HG02840 (cell line): ENCODE measurements around the gene PLOD2.
"Not testable (repeated sequence)": the region's sequence is repeated elsewhere in the genome, so short reads cannot be mapped to it uniquely, and the experiment has no call there.

ENCODE experiments used
- ATAC-seq: cut with Tn5 transposase; IDR thresholded peaks from one replicate; pipeline ENCODE4 v1.9.1; 2021; ENCODE audit warnings: mild to moderate bottlenecking, moderate library complexity, moderate number of reproducible peaks; ENCODE audit not compliant: unreplicated experiment, low FRiP score

Gene PLOD2

DNA sequence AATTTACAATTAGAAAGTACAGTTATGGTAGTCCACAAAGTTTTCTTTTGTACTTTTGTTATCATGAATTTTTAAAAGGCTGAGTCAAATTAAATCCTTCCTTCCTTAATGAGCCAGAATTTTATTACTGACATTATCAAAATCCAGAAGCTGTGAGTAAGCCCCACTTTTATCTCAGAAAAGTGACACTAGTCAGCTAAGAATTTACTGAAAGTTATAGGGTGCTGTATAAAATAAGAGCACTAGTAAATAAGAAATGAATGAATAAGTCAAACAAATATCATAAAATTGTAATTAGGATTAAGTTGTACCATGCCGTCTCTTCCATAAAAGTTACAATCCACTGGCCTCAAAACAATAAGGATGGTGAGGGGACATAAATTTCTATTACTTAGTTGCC lies 15.3 kb downstream of the PLOD2 start:
- no peak for ATAC-seq

DNA sequence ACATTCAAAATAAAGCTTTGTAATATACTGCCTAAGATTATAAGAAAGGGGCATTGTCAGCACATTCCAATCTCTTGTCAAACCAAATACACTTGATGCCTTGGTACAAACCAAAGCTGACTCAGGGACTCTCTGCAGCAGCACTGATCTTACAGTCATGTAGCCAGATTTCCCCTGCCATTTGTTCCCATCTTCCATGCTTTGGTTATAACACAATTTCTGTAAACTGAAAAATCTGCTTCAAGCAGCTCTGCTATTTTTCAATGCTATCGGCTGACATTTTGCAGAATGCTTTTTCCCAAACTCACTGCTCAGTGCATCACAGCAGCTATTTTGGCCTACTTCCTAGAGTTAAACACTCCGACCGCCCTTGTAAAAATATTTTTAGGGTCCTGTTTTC lies 18.2 kb downstream of the PLOD2 start:
- ATAC-seq: no peak

DNA sequence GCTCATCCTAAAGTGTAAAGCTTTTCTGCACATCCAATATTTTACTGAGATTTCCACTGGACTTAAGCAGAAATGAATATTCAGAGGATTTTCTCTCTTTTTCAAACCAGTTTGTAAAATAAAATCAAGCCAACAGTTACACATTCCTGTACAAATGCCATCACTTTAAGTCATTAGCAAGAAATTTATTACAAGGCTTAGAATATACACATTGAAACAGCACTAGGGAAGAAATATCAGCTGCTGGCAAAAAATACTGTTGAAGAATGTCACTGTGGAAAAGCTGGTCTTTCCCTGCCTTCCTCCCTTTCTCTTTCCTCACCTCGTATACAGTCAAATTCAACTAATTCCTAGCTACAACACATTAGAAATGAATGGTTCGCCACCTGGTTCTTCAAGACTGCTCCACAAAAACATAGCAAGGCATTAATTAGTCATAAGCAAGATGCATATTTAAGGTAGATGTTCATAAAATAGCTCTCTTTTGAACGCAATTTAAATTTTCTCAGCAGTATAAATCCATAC lies 21.3 kb downstream of the PLOD2 start:
- no peak for ATAC-seq

DNA sequence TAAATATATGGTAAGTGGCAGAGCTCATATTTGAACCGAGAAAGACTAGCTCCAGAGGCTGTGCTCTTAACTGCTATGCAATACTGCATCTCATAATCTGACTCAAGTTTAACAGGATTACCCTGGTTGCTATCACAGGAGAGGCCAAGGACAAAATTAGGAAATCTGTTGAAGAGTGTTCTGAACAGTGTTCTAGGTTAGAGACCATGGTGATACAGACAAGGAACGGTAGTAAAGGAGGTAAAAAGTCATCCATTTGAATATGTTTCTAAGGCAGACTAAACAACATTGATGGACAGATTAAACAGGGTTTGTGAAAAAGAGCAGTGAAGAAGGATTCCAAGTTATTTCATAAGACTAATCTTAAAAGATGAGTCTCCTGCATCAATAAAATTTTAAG lies 22.1 kb downstream of the PLOD2 start:
- no peak for ATAC-seq

DNA sequence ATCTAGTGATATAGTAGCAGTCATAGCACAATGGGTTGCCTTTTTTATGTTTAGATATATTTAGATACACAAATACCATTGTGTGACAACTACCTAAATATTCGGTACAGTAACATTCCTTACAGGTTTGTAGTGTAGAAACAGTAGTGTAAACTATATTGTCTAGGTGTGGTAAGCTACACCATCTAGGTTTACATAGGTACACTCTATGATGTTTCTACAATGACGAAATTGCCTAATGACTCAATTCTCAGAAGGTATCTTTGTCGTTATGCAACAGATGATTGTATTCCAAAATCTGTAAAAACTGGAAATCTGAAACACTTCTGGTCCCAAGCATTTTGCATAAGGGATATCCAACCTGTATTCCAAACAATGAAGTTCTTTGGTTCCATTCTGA lies 24.3 kb downstream of the PLOD2 start:
- no peak for ATAC-seq

DNA sequence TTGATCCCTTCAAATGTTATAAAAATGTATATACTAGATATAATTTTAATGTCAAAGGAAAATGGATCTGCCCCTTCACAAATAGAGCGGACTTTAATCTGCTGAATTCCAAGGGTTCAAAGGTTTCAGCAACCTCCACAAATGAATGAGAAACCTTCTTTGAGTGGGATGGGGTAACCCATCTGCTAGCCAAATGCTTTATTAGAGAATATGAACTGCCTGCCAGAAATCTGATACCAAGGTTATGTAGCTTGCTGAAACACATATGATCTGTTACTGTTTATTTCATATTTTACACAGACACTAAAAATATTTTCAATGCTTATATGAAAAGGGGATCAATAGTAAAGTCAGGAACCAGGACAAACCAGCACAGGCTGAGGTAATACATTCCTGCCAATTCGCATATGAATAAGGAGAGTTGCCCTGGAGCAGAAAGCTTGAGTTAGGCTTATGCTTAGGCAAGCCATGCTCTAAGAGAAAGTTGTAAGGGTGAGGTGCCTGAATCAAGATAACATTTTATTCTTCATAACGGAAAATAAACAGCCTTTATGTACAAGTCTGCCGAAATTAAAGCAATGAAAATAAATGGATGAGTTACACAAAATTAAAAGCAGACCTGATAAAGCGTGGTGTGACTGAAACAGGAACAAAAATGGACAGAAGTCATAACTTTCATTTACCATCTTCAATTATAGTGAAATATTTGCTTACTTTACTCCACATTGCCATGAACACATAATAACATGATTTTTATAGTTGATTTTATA lies 26.5 kb downstream of the PLOD2 start:
- ATAC-seq: no peak

DNA sequence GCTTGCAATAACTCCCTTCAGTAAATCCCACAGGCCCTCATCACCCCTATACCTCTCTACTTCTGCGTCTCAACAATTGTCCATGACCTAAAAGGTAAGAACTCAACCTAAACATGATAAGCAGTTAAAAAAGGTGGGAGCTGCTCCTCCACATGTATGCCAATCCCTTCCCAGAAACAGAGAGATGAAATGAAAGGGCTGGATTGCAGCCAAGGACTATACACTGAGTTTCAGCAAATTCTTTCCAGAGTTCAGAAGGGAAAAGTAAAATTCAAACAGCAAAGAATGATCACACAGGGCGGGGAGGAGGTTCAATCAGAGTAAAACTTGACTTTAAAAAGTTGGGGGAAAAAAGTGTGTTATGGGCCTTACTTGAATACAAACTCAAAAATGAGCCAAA lies 27.5 kb downstream of the PLOD2 start:
- no peak for ATAC-seq

DNA sequence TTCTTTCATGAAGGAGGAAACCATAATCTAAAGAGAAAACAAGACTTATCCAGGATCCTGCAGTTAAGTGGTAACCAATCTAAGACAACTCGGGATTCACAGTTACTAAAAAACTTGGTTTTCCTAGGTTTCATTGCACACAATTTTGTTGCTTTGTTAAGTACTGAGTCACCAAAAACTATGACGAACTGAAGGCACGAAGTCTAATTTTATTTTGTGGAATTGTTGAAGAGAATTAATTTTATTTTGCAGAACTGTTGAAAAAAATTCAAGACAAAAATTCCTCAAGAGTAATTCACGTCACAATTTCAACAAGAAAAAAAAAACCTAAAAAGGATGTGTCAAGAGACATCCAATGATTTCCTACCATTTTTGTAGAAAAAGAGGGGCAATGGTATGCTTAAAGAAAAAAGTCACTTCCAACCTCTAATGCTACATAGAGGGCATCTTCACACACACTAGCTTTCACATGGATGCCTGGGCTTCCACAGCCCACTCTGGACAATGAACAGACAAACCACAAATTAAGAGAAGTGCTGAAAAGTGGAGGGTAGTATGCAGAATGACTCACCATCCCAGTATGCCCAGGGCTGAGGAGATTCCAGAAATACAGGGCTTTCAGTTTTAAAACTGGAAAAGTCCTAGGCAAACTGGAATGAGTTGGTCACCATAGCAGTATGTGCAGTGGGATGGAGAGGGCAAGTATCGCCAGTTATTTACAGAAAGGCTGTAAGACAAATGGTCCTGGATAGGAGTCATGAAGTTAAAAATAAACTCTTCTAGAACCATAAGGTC lies 29.2 kb downstream of the PLOD2 start:
- no peak for ATAC-seq

DNA sequence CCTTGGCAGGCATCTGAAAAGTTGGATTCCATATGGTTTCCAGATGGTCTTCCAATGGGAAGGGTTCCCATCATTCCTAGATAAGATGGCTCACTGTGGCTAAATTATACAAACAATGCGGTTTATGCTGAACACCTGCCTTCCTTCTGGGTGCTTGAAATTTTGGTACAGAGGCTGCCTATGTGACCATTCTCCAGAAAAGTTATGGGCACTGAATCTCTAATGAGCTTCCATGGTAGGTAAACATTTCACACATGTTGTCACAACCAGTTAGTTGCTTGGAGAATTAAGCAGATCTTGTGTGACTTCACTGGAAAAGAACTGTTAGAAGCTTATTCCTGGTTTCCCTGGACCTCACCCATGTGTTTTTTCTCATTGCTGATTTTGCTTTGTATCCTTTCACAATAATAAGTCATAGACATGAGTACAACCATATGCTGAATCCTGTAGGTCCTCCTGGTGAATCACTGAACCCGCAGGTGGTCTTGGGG lies 30.1 kb downstream of the PLOD2 start:
- ATAC-seq: no peak

DNA sequence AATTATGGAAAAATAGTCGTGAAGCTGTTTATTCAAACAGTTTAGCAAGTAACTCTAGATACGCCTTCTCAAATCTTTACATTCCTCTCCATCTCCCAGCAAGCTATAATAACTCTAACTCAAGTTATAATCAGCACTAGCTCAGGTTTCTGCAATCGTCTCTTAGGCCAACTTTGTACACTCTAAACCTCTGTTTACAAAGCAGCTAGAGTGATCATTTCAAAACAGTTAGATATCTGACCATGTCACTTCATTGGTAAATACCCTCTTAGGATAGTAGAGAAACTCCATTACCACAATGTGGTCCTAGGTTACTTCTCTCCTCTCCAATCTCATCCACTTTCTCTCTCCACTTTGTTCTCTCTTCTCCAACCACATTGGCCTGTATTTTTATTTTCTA lies 31.2 kb downstream of the PLOD2 start:
- ATAC-seq: no peak

DNA sequence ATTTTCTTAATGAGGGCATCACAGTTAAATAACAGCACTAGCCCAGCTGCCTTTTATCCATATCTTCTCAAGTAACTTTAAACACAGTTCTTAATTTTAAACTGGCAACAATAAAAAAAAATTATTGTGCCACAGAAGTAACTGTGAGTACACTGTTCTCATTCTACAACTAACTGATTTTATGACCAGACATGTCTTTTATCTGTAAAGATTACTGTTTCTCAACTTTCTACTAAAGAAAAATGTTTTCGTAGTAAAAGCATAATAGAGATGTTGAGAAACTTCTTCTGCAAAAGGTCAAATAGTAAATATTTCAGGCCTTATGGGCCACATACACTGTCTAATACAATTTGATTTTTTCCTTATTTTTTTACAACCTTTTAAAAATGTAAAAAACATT lies 32.0 kb downstream of the PLOD2 start:
- no peak for ATAC-seq

DNA sequence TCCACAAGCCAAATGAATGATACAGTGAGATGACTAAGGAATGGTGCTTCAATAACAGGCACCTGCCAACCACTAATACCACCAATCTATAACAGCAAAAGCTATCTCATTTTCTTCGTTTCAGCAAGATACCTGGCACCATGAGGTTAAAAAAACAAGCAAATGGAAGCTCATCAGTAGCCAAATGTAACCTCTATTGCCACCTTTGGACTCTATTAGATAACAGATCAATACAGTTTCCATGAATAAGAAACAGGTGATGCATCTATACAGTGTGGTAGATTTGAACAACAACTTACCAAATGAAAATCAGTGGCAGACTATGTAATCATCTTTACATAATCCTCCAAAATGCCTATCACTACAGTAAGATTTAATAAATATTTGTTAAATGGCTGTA lies 32.8 kb downstream of the PLOD2 start:
- ATAC-seq: no peak

DNA sequence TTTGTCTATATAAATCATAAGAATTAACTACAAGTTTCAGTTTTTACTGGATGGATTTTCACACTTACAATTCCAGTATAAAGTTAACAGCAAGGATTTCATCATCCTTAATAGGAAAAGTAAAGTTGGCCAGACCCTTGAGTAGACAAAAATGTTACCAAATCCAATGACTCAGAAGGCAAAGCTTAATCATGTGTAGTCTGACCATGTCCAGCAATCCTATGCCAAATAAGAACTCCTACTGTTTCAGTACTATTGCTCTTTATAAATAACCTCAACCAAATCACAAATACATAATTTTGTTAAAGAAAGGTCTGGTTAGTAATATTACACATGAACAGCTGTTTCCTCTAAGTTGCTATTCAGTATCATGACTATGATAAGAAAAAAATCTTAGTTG lies 35.0 kb downstream of the PLOD2 start:
- ATAC-seq: no peak

DNA sequence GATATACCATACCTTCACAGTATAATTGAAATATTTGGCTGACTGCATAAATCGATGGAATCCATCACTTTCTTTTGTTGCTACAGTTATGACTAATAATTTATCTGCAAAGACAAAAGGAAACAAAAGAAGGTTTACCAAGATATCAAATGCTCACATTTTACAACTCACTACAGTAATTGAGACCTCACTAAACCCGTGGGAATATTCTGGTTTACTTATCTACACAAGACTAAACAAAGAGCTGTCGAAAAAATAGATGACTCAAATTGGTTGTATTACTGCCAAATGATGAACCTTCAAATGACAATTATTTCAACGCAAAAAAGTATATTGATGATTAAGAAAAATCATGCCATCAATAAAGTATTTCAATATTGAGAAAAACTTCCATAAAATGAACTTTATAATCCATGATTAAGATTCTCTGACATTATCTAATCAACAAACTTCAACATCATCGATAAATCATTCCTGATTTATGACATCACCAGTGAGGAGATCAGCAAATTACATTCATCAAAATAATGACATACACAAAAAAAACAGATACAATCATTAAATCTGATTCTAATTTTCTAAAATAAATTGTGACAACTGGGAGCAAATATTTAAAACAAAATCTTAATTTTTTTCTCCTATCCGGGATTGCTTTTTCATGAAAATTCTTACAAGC lies 36.7 kb downstream of the PLOD2 start:
- no peak for ATAC-seq

DNA sequence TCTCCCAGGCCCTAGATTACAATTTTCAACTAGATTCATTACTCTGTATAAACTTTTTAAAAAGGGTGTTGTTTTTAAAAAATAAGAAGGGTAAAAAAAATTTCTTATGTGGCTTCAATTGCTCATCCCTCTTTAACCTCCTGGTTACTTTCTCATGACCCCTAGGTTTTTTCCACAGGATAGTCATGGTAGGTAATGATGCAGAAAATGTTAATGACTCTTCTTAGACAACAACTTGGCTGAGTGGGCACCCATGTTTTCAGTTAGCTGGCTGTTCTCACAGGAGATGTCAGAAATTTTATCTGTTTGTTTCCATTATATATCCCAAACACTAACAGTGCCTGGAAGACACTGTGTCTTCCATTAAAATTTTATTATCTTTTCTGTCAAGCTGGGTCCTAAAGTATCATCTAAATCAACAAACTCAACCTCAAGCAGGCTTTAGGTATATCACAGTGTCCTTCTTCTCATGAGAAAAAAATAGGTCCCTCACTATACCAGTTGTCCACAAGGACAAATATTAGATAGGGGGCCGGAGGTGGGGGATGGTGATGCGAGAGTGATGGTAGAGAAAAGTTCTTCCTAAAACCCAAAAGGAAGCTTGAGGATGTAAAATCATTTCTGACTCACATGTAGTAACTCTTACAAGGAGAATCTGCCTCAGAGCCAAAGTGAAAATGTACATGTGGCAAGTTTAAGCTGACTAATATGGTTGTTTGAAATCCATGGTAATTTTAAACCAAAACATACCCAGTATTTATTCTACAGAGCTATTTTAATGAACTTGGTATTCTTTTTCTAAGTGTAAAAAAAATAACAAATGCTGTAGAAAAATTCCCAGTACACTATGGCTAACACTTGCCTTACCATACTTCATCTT lies 43.3 kb downstream of the PLOD2 start:
- ATAC-seq: no peak

DNA sequence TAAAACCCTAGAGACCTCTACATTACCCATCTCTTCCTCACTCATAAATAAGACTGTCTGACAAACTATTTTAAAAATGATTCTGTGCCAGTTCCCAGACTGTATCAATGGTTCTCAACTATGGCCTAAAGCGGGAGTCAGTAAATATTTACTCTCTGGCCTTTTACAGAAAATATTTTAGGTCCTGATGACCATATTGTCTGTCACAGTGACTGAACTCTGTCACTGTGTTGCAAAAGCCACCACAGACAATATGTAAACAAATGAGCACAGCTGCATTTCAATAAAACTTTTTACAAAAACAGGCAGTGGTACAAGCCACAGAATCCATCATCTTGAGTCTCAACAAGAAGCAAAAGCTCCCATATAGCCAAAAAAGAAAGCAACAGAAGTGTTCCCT lies 45.4 kb downstream of the PLOD2 start:
- no peak for ATAC-seq

DNA sequence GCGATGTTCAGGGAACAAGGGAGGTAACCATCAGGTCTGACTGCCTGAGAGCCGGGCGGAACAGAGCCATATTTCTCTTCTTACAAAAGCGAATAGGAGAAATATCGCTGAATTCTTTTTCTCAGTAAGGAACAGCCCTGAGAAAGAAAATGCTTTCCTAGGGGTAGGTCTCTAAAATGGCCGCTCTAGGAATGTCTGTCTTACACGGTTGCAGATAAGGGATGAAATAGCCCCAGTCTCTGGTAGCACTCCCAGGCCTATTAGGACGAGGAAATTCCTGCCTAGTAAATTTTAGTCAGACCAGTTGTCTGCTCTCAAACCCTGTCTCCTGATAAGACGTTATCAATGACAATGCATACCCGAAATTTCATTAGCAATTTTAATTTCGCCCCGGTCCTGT lies 47.2 kb downstream of the PLOD2 start:
- not testable (repeated sequence) for ATAC-seq

DNA sequence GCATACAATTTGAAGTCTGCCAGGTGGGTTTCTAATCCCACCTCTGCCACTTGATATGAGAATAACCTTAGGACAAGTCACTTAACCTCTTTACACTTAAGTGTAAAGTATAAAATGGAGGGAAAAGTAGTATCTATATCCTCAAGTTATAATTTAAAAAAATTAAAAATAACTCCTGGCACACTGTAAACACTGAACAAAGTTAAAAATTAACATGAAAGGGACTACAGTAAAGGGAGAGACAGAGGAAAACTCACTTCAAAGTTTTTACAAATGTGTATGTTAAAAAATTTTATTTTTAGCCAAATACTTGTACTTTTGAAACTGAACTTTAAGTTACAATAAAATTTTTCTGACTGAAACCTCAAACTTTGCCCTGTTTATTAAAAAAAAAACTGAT lies 49.6 kb downstream of the PLOD2 start:
- ATAC-seq: no peak

DNA sequence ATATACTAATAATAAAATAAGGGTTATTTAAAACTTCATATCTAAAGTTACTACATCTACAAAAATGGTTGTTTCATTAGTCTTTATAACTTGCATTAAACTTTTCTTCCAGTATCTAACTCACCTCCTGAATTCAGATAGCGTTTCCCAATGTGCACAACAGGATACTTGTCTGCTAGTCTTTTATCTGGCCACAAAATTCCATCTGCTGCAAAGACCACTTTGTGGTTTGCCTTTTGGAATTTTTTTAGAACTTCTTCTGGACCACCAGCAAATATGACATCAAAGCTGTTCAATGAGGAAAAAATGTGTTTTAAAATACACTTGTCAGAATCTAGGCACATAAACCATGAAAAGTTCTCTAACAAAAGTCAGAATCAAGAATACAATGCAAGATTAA lies 50.8 kb downstream of the PLOD2 start:
- ATAC-seq: no peak

DNA sequence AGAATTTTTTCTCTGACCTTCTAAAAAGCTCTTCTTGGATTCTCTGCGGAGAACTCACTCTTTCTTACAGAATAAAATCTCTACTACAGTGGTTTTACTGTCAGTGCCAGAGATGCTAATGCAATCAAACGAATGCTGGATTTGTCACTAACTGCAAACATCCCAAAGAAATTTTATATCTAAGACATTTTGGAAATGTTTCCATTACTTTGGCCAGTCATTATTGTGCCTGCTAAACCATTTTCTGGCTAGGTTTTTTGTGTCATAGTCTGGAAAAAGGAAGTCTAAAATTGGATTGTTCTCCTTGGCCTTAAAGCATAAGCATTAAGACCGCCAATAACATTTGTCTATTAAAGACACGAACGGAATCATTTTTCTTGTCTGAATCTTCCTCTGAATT lies 54.0 kb downstream of the PLOD2 start:
- ATAC-seq: no peak
